Activated naive CD8-positive, alpha-beta T cell treated with anti-CD3 and anti-CD28 coated beads for 36 hours (primary cell): ENCODE measurements around the gene HAGH. TPM values are rescaled to one million over a fixed set of nuclear protein-coding genes. Genes with fewer than 3 reads are reported as not detected.
A peak's percentile ranks its signal among the peaks of the same experiment; 100 is the strongest.

Experiments used
- DNase-seq: peaks from one replicate; pipeline ENCODE4 v3.0.0; 2021
- H3K27ac Mint-ChIP-seq: one replicate; pipeline ENCODE4 v1.8.0; 2022; ENCODE audit warnings: mild to moderate bottlenecking, moderate library complexity, mixed read lengths
- H3K27me3 Mint-ChIP-seq: one replicate; pipeline ENCODE4 v1.8.0; 2022; ENCODE audit warnings: mild to moderate bottlenecking, mixed read lengths
- H3K36me3 Mint-ChIP-seq: one replicate; pipeline ENCODE4 v1.8.0; 2021; ENCODE audit warnings: mild to moderate bottlenecking, mixed read lengths
- H3K4me1 Mint-ChIP-seq: one replicate; pipeline ENCODE4 v1.8.0; 2021; ENCODE audit warnings: mixed read lengths
- H3K4me3 Mint-ChIP-seq: one replicate; pipeline ENCODE4 v1.8.0; 2022; ENCODE audit warnings: mild to moderate bottlenecking, moderate library complexity, mixed read lengths
- H3K9me3 Mint-ChIP-seq: one replicate; pipeline ENCODE4 v1.8.0; 2022; ENCODE audit warnings: mixed read lengths
- total RNA-seq, 2 experiments: library from RNA; stranded (reverse); gene quantifications; one replicate each; pipeline ENCODE4 v1.2.3, GENCODE V29; 2021

HAGH gene
- total RNA-seq, 2 experiments from 2014 or later = 22.6 to 23.9 TPM

GRCh38 chr16:1820946-1821290 lies 5.7 kb downstream of the HAGH start:
- Mint-ChIP-seq H3K36me3 (peaks cover 2% of the 10 kb centered on the region), H3K27ac (no peak overlapping the region), H3K27me3 (no peaks in the 10 kb centered on the region), H3K4me1 (peaks cover 12% of the 10 kb centered on the region), H3K4me3 (no peak overlapping the region), H3K9me3 (no peaks in the 10 kb centered on the region)
- DNase-seq = no peak

- Mint-ChIP-seq H3K36me3 (peaks cover 3% of the 10 kb centered on the region), H3K4me1 (peaks cover 8% of the 10 kb centered on the region), H3K27me3 (no peaks in the 10 kb centered on the region), H3K4me3 (no peak overlapping the region), H3K9me3 (no peaks in the 10 kb centered on the region), H3K27ac (no peak overlapping the region)
- DNase-seq = no peak
Measured at GRCh38 chr16:1820096-1820945, 6.3 kb downstream of the HAGH start.

DNA sequence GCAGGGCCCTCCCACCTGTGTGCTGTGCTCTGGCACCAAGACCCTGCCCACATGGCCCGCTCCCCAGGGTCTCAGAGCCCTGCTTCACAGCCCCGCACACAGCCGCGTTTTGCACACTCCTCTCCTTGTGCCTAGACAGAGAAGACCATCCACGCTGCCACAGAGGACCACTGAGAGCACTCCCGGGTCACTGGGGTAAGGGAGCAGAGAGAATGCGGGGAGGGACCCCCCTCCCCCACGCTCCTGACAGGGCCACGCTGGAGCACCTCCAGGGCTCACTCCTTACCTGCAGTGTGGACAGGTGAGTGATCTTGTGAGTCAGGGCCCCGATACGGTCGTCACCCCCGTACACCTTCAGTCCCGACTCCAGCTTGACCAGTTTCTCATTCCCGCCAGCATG lies 7.0 kb downstream of the HAGH start:
- Mint-ChIP-seq H3K27me3 (no peaks in the 10 kb centered on the region), H3K36me3 (peaks cover 4% of the 10 kb centered on the region), H3K27ac (no peak overlapping the region), H3K9me3 (no peaks in the 10 kb centered on the region), H3K4me1 (peaks cover 6% of the 10 kb centered on the region), H3K4me3 (no peak overlapping the region)
- DNase-seq = no peak

GRCh38 chr16:1818873-1819525 lies 7.6 kb downstream of the HAGH start:
- Mint-ChIP-seq H3K36me3 (peaks cover 4% of the 10 kb centered on the region), H3K4me3 (no peak overlapping the region), H3K27ac (no peak overlapping the region), H3K27me3 (no peaks in the 10 kb centered on the region), H3K4me1 (peaks cover 4% of the 10 kb centered on the region), H3K9me3 (no peaks in the 10 kb centered on the region)
- DNase-seq = no peak

DNA sequence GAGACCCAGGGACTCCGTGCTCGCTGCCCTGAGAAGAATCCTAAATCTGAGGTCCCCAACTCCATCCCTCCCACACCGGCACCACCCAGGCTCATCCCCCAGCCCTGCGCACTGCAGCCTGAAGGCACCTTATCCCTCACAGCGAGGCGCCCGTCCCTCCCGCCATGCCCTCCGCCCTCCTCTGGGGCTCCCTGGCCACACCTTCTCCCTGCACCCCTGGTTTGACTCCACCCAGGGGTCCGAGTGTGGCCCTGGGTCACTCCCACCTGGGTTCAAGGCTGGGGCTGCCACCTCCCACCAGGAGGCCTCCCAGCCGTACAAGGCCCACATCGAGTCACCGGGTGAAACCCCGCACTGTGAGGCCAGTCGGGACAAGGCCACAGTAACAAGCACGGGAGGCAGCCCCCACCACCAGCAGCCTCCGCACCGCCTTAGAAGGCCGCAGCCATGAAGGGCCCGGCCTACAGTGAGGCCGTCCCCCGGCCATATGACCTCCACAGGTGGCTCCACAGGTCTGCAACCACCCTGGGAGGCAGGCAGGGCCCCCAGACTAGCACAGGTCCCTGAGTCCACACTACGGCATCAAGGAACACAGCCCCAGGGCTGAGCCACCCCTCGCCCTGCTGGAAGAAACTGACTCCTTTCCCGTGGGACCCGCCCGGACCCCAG lies 8.3 kb downstream of the HAGH start:
- Mint-ChIP-seq H3K4me3 (no peak overlapping the region), H3K9me3 (no peaks in the 10 kb centered on the region), H3K27me3 (no peaks in the 10 kb centered on the region), H3K27ac (no peak overlapping the region), H3K36me3 (peaks cover 4% of the 10 kb centered on the region), H3K4me1 (peaks cover under 1% of the 10 kb centered on the region)
- DNase-seq = no peak

DNA sequence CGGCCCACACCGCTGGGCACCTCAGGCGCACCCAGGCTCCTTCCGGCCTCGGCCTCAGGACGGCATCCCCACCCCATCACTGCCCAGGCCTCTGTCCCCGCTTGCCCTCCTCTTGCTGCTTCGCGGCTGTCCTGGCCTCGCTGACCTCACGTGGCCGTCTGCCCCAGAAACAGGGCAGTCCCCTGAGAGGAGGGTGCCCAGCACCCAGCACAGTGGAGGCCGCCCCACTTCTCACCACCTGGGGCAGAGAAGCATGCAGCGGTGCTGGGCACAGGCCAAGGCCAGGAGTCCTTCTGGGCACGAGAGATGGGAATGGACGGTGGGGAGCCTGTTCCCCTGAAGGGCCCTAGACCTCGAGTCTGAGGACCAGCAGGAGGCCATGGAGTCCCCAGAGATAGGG lies 8.9 kb downstream of the HAGH start:
- DNase-seq = no peak
- no peaks in the 10 kb centered on the region for H3K27me3 Mint-ChIP-seq
- peaks cover 4% of the 10 kb centered on the region for H3K36me3 Mint-ChIP-seq
- peaks cover 7% of the 10 kb centered on the region for H3K4me1 Mint-ChIP-seq
- no peak overlapping the region for H3K27ac Mint-ChIP-seq
- H3K9me3 Mint-ChIP-seq = no peaks in the 10 kb centered on the region
- no peak overlapping the region for H3K4me3 Mint-ChIP-seq

GRCh38 chr16:1817276-1817589 lies 9.4 kb downstream of the HAGH start:
- no peak for DNase-seq
- no peaks in the 10 kb centered on the region for H3K27me3 Mint-ChIP-seq
- H3K9me3 Mint-ChIP-seq = no peaks in the 10 kb centered on the region
- peaks cover 4% of the 10 kb centered on the region for H3K36me3 Mint-ChIP-seq
- no peak overlapping the region for H3K4me3 Mint-ChIP-seq
- H3K27ac Mint-ChIP-seq = no peak overlapping the region
- H3K4me1 Mint-ChIP-seq = peaks cover 11% of the 10 kb centered on the region

- no peak overlapping the region for H3K4me3 Mint-ChIP-seq
- no peaks in the 10 kb centered on the region for H3K9me3 Mint-ChIP-seq
- DNase-seq = no peak
- peaks cover 11% of the 10 kb centered on the region for H3K4me1 Mint-ChIP-seq
- H3K27ac Mint-ChIP-seq = no peak overlapping the region
- H3K27me3 Mint-ChIP-seq = no peaks in the 10 kb centered on the region
- H3K36me3 Mint-ChIP-seq = peaks cover 4% of the 10 kb centered on the region
Measured at GRCh38 chr16:1816396-1817275, 10.0 kb downstream of the HAGH start.

DNA sequence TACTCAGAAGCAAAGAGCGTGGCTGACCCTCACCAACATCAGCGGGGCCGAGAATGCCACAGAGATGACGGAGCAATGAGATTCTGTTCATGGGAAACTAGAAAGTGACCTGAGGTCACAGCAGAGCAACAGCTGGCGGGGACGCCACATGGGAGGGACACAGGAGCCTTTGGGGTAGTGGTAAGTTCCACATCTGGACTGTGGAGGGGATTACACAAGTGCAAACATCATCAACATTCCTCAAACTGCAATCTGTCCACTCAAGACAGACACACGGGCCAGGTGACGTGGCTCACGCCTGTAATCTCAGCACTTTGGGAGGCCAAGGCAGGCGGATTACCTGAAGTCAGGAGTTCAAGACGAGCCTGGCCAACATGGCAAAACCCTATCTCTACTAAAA lies 11.2 kb downstream of the HAGH start:
- H3K27me3 Mint-ChIP-seq = no peaks in the 10 kb centered on the region
- H3K4me1 Mint-ChIP-seq = peaks cover 11% of the 10 kb centered on the region
- no peaks in the 10 kb centered on the region for H3K9me3 Mint-ChIP-seq
- H3K4me3 Mint-ChIP-seq = no peak overlapping the region
- no peak for DNase-seq
- no peak overlapping the region for H3K27ac Mint-ChIP-seq
- peaks cover 3% of the 10 kb centered on the region for H3K36me3 Mint-ChIP-seq

GRCh38 chr16:1812732-1813163 lies 13.9 kb downstream of the HAGH start:
- Mint-ChIP-seq H3K27ac (peak overlapping the region; percentile 55), H3K36me3 (peaks cover 3% of the 10 kb centered on the region), H3K4me3 (no peak overlapping the region)

GRCh38 chr16:1810536-1810935 lies 16.1 kb downstream of the HAGH start:
- peaks cover 11% of the 10 kb centered on the region for H3K4me1 Mint-ChIP-seq
- no peak for DNase-seq
- peaks cover 19% of the 10 kb centered on the region for H3K36me3 Mint-ChIP-seq
- H3K4me3 Mint-ChIP-seq = no peak overlapping the region
- H3K27me3 Mint-ChIP-seq = no peaks in the 10 kb centered on the region
- no peaks in the 10 kb centered on the region for H3K9me3 Mint-ChIP-seq
- no peak overlapping the region for H3K27ac Mint-ChIP-seq

More at GRCh38 chr16:1812732-1813163, 13.9 kb downstream of the HAGH start:
- peak; percentile 69 for DNase-seq
- no peaks in the 10 kb centered on the region for H3K9me3 Mint-ChIP-seq
- peaks cover 11% of the 10 kb centered on the region for H3K4me1 Mint-ChIP-seq
- no peaks in the 10 kb centered on the region for H3K27me3 Mint-ChIP-seq

- peaks cover 11% of the 10 kb centered on the region for H3K4me1 Mint-ChIP-seq
- peaks cover 17% of the 10 kb centered on the region for H3K36me3 Mint-ChIP-seq
- H3K27ac Mint-ChIP-seq = peak overlapping the region; percentile 12
- no peak overlapping the region for H3K4me3 Mint-ChIP-seq
- H3K9me3 Mint-ChIP-seq = no peaks in the 10 kb centered on the region
- no peaks in the 10 kb centered on the region for H3K27me3 Mint-ChIP-seq
- DNase-seq = no peak
Measured at GRCh38 chr16:1810106-1810505, 16.5 kb downstream of the HAGH start.

- Mint-ChIP-seq H3K27ac (no peak overlapping the region), H3K4me3 (no peak overlapping the region), H3K9me3 (no peaks in the 10 kb centered on the region), H3K36me3 (peaks cover 17% of the 10 kb centered on the region), H3K4me1 (peaks cover 11% of the 10 kb centered on the region), H3K27me3 (no peaks in the 10 kb centered on the region)
- DNase-seq = no peak
Measured at GRCh38 chr16:1809281-1809801, 17.3 kb downstream of the HAGH start.

DNA sequence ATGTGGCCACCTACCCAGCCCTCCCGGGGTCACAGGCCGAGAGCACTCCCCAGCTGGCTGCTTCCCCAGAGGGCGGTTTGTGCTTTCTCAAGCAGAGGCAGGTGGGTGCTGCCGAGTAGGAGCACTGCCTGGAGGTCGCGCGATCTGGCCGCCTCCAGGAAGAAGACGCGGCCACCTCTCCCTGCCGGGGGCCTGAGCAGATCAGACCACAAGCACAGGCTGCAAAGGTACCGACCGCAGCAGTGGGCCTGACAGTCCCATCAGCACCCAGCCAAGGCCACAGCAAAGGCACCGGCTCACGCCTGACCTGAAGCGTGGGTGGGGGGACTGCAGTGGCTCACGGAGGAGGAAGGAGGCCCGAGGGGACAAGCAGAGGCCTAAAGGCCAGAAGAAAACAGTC lies 17.9 kb downstream of the HAGH start:
- Mint-ChIP-seq H3K27me3 (no peaks in the 10 kb centered on the region), H3K4me1 (peaks cover 11% of the 10 kb centered on the region), H3K9me3 (no peaks in the 10 kb centered on the region), H3K36me3 (peaks cover 17% of the 10 kb centered on the region), H3K27ac (no peak overlapping the region), H3K4me3 (no peak overlapping the region)
- DNase-seq = no peak
